GM12891 (cell line): ENCODE results near the gene RNASEH2B.

Source experiments
- PAX5 ChIP-seq: IDR thresholded peaks from 2 replicates; pipeline ENCODE4 v1.6.1; 2011; ENCODE audit warnings: low read length, moderate library complexity, mild to moderate bottlenecking; ENCODE audit not compliant: insufficient read depth, severe bottlenecking
- POLR2A ChIP-seq: IDR thresholded peaks from 2 replicates; pipeline ENCODE4 v1.6.1; 2011; ENCODE audit warnings: low read depth, low read length, control low read depth
- POLR2AphosphoS5 ChIP-seq: IDR thresholded peaks from 2 replicates; pipeline ENCODE4 v1.6.1; 2011; ENCODE audit warnings: low read depth, low read length, control low read depth
- SPI1 ChIP-seq: IDR thresholded peaks from 2 replicates; pipeline ENCODE4 v1.6.1; 2011; ENCODE audit warnings: low read depth, low read length, control low read depth
- TAF1 ChIP-seq: IDR thresholded peaks from 2 replicates; pipeline ENCODE4 v1.6.1; 2011; ENCODE audit warnings: low read depth, low read length, control low read depth

- TF ChIP-seq POLR2AphosphoS5 (no peak), POLR2A (no peak), PAX5 (no peak), SPI1 (no peak), TAF1 (no peak)
Observed at GRCh38 chr13:50889317-50889716, 20.3 kb upstream of the RNASEH2B start.
